Ascending aorta (tissue), 2 donors: Measurements from ENCODE around the gene NAV1. TPM values are rescaled to one million over a fixed set of nuclear protein-coding genes. Genes with fewer than 3 reads are reported as not detected.
A peak's percentile ranks its signal among the peaks of the same experiment; 100 is the strongest.
"Not testable (repeated sequence)": the region's sequence is repeated elsewhere in the genome, so short reads cannot be mapped to it uniquely, and the experiment has no call there.

ENCODE experiments used
- DNase-seq, 2 donors: peaks; one replicate each; pipeline ENCODE4 v3.0.0-alpha.2; 2019; ENCODE audit warnings: low spot score in 2 of 2
- H3K27ac ChIP-seq, 2 donors: fragments of 200-600 bp; sonication (generic); one replicate each; pipeline ENCODE4 v1.5.1; 2016 to 2017; ENCODE audit warnings: mild to moderate bottlenecking in 1 of 2
- H3K27me3 ChIP-seq: fragments of 200-600 bp; sonication (generic); one replicate; pipeline ENCODE4 v1.5.1; 2017
- H3K36me3 ChIP-seq, 2 donors: fragments of 200-600 bp; sonication (generic); one replicate each; pipeline ENCODE4 v1.5.1; 2016
- H3K4me1 ChIP-seq, 2 donors: fragments of 200-600 bp; sonication (generic); one replicate each; pipeline ENCODE4 v1.5.1; 2016 to 2017; ENCODE audit warnings: mild to moderate bottlenecking in 1 of 2
- H3K4me3 ChIP-seq, 2 donors: fragments of 200-600 bp; sonication (generic); one replicate each; pipeline ENCODE4 v1.5.1; 2016 to 2017; ENCODE audit warnings: mild to moderate bottlenecking in 1 of 2
- H3K9me3 ChIP-seq, 2 donors: fragments of 200-600 bp; sonication (generic); one replicate each; pipeline ENCODE4 v1.5.1; 2016
- CTCF ChIP-seq, 3 experiments: fragments of 200-600 bp in 2 of 3; fragments of 450-650 bp in 1 of 3; sonication (generic) in 2 of 3; IDR thresholded peaks; one replicate each; pipeline ENCODE4 v1.5.1; 2016 to 2019; ENCODE audit warnings: antibody characterized with exemption in 3 of 3, mild to moderate bottlenecking in 1 of 3, moderate library complexity in 1 of 3
- intact Hi-C: fragments of 100-400 bp; cut with DNase I; formaldehyde crosslinking; loops from one replicate; pipeline ENCODE4 v1.15.1; 2023
- total RNA-seq: library from RNA; depleted of rRNA; stranded (reverse); fragments of >200 nt; gene quantifications from one replicate; pipeline ENCODE4 v1.1.0, GENCODE V29; 2016

The NAV1 gene
- total RNA-seq, 1 donor from 2014 or later = 131 TPM

GRCh38 chr1:201542309-201543035 is 3.5 kb downstream of the NAV1 start:
- peaks cover 9 to 43% of the 10 kb centered on the region in 2 donors for H3K4me1 ChIP-seq
- no peaks in the 10 kb centered on the region for H3K9me3 ChIP-seq
- H3K27me3 ChIP-seq = no peaks in the 10 kb centered on the region
- H3K4me3 ChIP-seq = peak overlapping the region in 1 of 2 donors; percentile 25
- no peaks in the 10 kb centered on the region for H3K36me3 ChIP-seq
- peak in 1 of 2 donors; percentile 82 for DNase-seq
- intact Hi-C loops = no loop called here
- TF ChIP-seq CTCF (IDR thresholded peaks at IDR 0.05) = no peak
- H3K27ac ChIP-seq = peak overlapping the region; percentile 87 to 88

- no peaks in the 10 kb centered on the region for H3K27me3 ChIP-seq
- TF ChIP-seq CTCF (IDR thresholded peaks at IDR 0.05) = no peak
- H3K4me1 ChIP-seq = peaks cover 7 to 32% of the 10 kb centered on the region in 2 donors
- no peak overlapping the region for H3K4me3 ChIP-seq
- H3K9me3 ChIP-seq = no peaks in the 10 kb centered on the region
- intact Hi-C loops = no loop called here
- H3K36me3 ChIP-seq = no peaks in the 10 kb centered on the region
- peak overlapping the region in 1 of 2 donors; percentile 12 for H3K27ac ChIP-seq
- no peak for DNase-seq
These were observed 5.1 kb downstream of the NAV1 start for GRCh38 chr1:201543871-201544642.

- Histone ChIP-seq H3K4me1 (peaks cover 7 to 32% of the 10 kb centered on the region in 2 donors), H3K36me3 (no peaks in the 10 kb centered on the region), H3K9me3 (no peaks in the 10 kb centered on the region), H3K27ac (no peak overlapping the region), H3K27me3 (no peaks in the 10 kb centered on the region), H3K4me3 (no peak overlapping the region)
- no peak for DNase-seq
- intact Hi-C loops = no loop called here
- no peak for TF ChIP-seq CTCF (IDR thresholded peaks at IDR 0.05)
These were observed 5.8 kb downstream of the NAV1 start for GRCh38 chr1:201544710-201545109.

- H3K9me3 ChIP-seq = no peaks in the 10 kb centered on the region
- DNase-seq = no peak
- H3K36me3 ChIP-seq = no peaks in the 10 kb centered on the region
- no peak overlapping the region for H3K4me3 ChIP-seq
- H3K27ac ChIP-seq = no peak overlapping the region
- intact Hi-C loops = no loop called here
- no peaks in the 10 kb centered on the region for H3K27me3 ChIP-seq
- H3K4me1 ChIP-seq = peaks cover 7 to 26% of the 10 kb centered on the region in 2 donors
- no peak for TF ChIP-seq CTCF (IDR thresholded peaks at IDR 0.05)
These were observed 7.0 kb downstream of the NAV1 start for GRCh38 chr1:201545851-201546492.

GRCh38 chr1:201549522-201549921 is 10.6 kb downstream of the NAV1 start:
- DNase-seq, H3K27ac ChIP-seq, H3K36me3 ChIP-seq, H3K27me3 ChIP-seq, H3K9me3 ChIP-seq, H3K4me3 ChIP-seq, intact Hi-C loops: not testable (repeated sequence)
- H3K4me1 ChIP-seq = peaks cover 7 to 26% of the 10 kb centered on the region in 2 donors

- Histone ChIP-seq H3K9me3 (no peaks in the 10 kb centered on the region), H3K4me1 (peaks cover 7 to 26% of the 10 kb centered on the region in 2 donors), H3K27me3 (no peaks in the 10 kb centered on the region), H3K36me3 (no peaks in the 10 kb centered on the region), H3K27ac (no peak overlapping the region), H3K4me3 (no peak overlapping the region)
- intact Hi-C loops = no loop called here
- DNase-seq = no peak
- no peak for TF ChIP-seq CTCF (IDR thresholded peaks at IDR 0.05)
These were observed 12.2 kb downstream of the NAV1 start for GRCh38 chr1:201551096-201551495.
